HG03095 (cell line): ENCODE results near the gene BAG5.
"Not testable (repeated sequence)": the region's sequence is repeated elsewhere in the genome, so short reads cannot be mapped to it uniquely, and the experiment has no call there.

Experiments
- ATAC-seq: cut with Tn5 transposase; IDR thresholded peaks from one replicate; pipeline ENCODE4 v1.9.1; 2021; ENCODE audit warnings: moderate library complexity; ENCODE audit not compliant: unreplicated experiment

The BAG5 gene

GRCh38 chr14:103524002-103524935 lies 38.2 kb downstream of the BAG5 start:
- no peak for ATAC-seq

GRCh38 chr14:103523575-103523954 lies 38.9 kb downstream of the BAG5 start:
- no peak for ATAC-seq

GRCh38 chr14:103522649-103523574 lies 39.5 kb downstream of the BAG5 start, which contains the start of gene CKB:
Gene CKB (minus strand): TSS chr14:103522830. CDS start chr14:103522493, 337 bp downstream.
- no peak for ATAC-seq

- no peak for ATAC-seq
These were observed 40.4 kb downstream of the BAG5 start for GRCh38 chr14:103521951-103522563.

- no peak for ATAC-seq
These were observed 41.0 kb downstream of the BAG5 start for GRCh38 chr14:103521438-103521950.

GRCh38 chr14:103520657-103521437 lies 41.6 kb downstream of the BAG5 start:
- ATAC-seq, result no peak

- no peak for ATAC-seq
These were observed 42.2 kb downstream of the BAG5 start for GRCh38 chr14:103520269-103520656.

- no peak for ATAC-seq
These were observed 42.6 kb downstream of the BAG5 start for GRCh38 chr14:103519837-103520212.

GRCh38 chr14:103519043-103519836 lies 43.2 kb downstream of the BAG5 start:
- ATAC-seq, result no peak

GRCh38 chr14:103518422-103519042 lies 43.9 kb downstream of the BAG5 start:
- ATAC-seq, result no peak

GRCh38 chr14:103517721-103518421 lies 44.6 kb downstream of the BAG5 start:
- ATAC-seq, result no peak

- no peak for ATAC-seq
These were observed 45.3 kb downstream of the BAG5 start for GRCh38 chr14:103517174-103517566.

- no peak for ATAC-seq
These were observed 45.9 kb downstream of the BAG5 start for GRCh38 chr14:103516426-103517173.

- no peak for ATAC-seq
These were observed 47.6 kb downstream of the BAG5 start for GRCh38 chr14:103514596-103515421.

GRCh38 chr14:103512701-103513611 lies 49.5 kb downstream of the BAG5 start:
- no peak for ATAC-seq

- not testable (repeated sequence) for ATAC-seq
These were observed 50.3 kb downstream of the BAG5 start for GRCh38 chr14:103512180-103512579.
